ENCODE measurements around the gene JPT1.
"Not testable (repeated sequence)": the region's sequence is repeated elsewhere in the genome, so short reads cannot be mapped to it uniquely, and the experiment has no call there.

The JPT1 gene

GRCh38 chr17:75133607-75134347 is 20.5 kb downstream of the JPT1 start:
- H3K4me3 ChIP-seq (ENCODE audit: low read length); H3K27me3 ChIP-seq (ENCODE audit: control insufficient read depth, insufficient read depth, low read length); H3K4me1 ChIP-seq (ENCODE audit: control insufficient read depth, low read depth, low read length); H3K9ac ChIP-seq (ENCODE audit: low read length); H3K9me3 ChIP-seq (ENCODE audit: control insufficient read depth, low read depth, low read length); H3K27ac ChIP-seq (ENCODE audit: low read length): not testable (repeated sequence)
- H3K36me3 ChIP-seq (ENCODE audit: control insufficient read depth, low read depth, low read length): peaks cover 30% of the 10 kb centered on the region

GRCh38 chr17:75133001-75133400 is 21.3 kb downstream of the JPT1 start:
- Histone ChIP-seq H3K9me3 (ENCODE audit: control insufficient read depth, low read depth, low read length) (no peaks in the 10 kb centered on the region), H3K27me3 (ENCODE audit: control insufficient read depth, insufficient read depth, low read length) (no peaks in the 10 kb centered on the region), H3K27ac (ENCODE audit: low read length) (no peak overlapping the region), H3K36me3 (ENCODE audit: control insufficient read depth, low read depth, low read length) (peaks cover 30% of the 10 kb centered on the region), H3K4me1 (ENCODE audit: control insufficient read depth, low read depth, low read length) (peaks cover 4% of the 10 kb centered on the region), H3K4me3 (ENCODE audit: low read length) (no peak overlapping the region), H3K9ac (ENCODE audit: low read length) (no peak overlapping the region)

- H3K27me3 ChIP-seq (ENCODE audit: control insufficient read depth, insufficient read depth, low read length); H3K4me1 ChIP-seq (ENCODE audit: control insufficient read depth, low read depth, low read length); H3K27ac ChIP-seq (ENCODE audit: low read length); H3K9me3 ChIP-seq (ENCODE audit: control insufficient read depth, low read depth, low read length): not testable (repeated sequence)
- Histone ChIP-seq H3K36me3 (ENCODE audit: control insufficient read depth, low read depth, low read length) (peaks cover 30% of the 10 kb centered on the region), H3K4me3 (ENCODE audit: low read length) (peak overlapping the region; percentile 83), H3K9ac (ENCODE audit: low read length) (peak overlapping the region; percentile 84)
Measured at GRCh38 chr17:75132018-75133000, 22.0 kb downstream of the JPT1 start.

GRCh38 chr17:75131278-75132017 is 22.9 kb downstream of the JPT1 start, which contains the start of gene NT5C:
Gene NT5C, minus strand, starts transcription at chr17:75131742. Its CDS starts 35 bp downstream, at chr17:75131707.
- peaks cover 4% of the 10 kb centered on the region for H3K4me1 ChIP-seq (ENCODE audit: control insufficient read depth, low read depth, low read length)
- peak within 1 kb of the TSS; percentile 83 for H3K4me3 ChIP-seq (ENCODE audit: low read length)
- H3K9ac ChIP-seq (ENCODE audit: low read length): peak within 1 kb of the TSS; percentile 84
- no peaks in the 10 kb centered on the region for H3K9me3 ChIP-seq (ENCODE audit: control insufficient read depth, low read depth, low read length)
- no peaks in the 10 kb centered on the region for H3K27me3 ChIP-seq (ENCODE audit: control insufficient read depth, insufficient read depth, low read length)
- peak within 1 kb of the TSS; percentile 44 for H3K27ac ChIP-seq (ENCODE audit: low read length)
- H3K36me3 ChIP-seq (ENCODE audit: control insufficient read depth, low read depth, low read length): peaks cover 27% of the 10 kb centered on the region

- H3K27ac ChIP-seq (ENCODE audit: low read length): peak overlapping the region; percentile 44
- peak overlapping the region; percentile 84 for H3K9ac ChIP-seq (ENCODE audit: low read length)
Measured at GRCh38 chr17:75130632-75131277, 23.6 kb downstream of the JPT1 start.

GRCh38 chr17:75130059-75130631 is 24.2 kb downstream of the JPT1 start:
- Histone ChIP-seq H3K27me3 (ENCODE audit: control insufficient read depth, insufficient read depth, low read length) (no peaks in the 10 kb centered on the region), H3K27ac (ENCODE audit: low read length) (no peak overlapping the region), H3K4me3 (ENCODE audit: low read length) (peak overlapping the region; percentile 83), H3K9me3 (ENCODE audit: control insufficient read depth, low read depth, low read length) (no peaks in the 10 kb centered on the region), H3K4me1 (ENCODE audit: control insufficient read depth, low read depth, low read length) (peaks cover 4% of the 10 kb centered on the region), H3K9ac (ENCODE audit: low read length) (no peak overlapping the region), H3K36me3 (ENCODE audit: control insufficient read depth, low read depth, low read length) (peaks cover 16% of the 10 kb centered on the region)

More at GRCh38 chr17:75130632-75131277, 23.6 kb downstream of the JPT1 start:
- Histone ChIP-seq H3K9me3 (ENCODE audit: control insufficient read depth, low read depth, low read length) (no peaks in the 10 kb centered on the region), H3K4me3 (ENCODE audit: low read length) (peak overlapping the region; percentile 83), H3K4me1 (ENCODE audit: control insufficient read depth, low read depth, low read length) (peaks cover 4% of the 10 kb centered on the region), H3K27me3 (ENCODE audit: control insufficient read depth, insufficient read depth, low read length) (no peaks in the 10 kb centered on the region), H3K36me3 (ENCODE audit: control insufficient read depth, low read depth, low read length) (peaks cover 22% of the 10 kb centered on the region)

GRCh38 chr17:75129576-75129975 is 24.7 kb downstream of the JPT1 start:
- Histone ChIP-seq H3K4me1 (ENCODE audit: control insufficient read depth, low read depth, low read length) (peaks cover 4% of the 10 kb centered on the region), H3K36me3 (ENCODE audit: control insufficient read depth, low read depth, low read length) (peaks cover 10% of the 10 kb centered on the region), H3K27me3 (ENCODE audit: control insufficient read depth, insufficient read depth, low read length) (no peaks in the 10 kb centered on the region), H3K4me3 (ENCODE audit: low read length) (no peak overlapping the region), H3K9ac (ENCODE audit: low read length) (no peak overlapping the region), H3K27ac (ENCODE audit: low read length) (no peak overlapping the region), H3K9me3 (ENCODE audit: control insufficient read depth, low read depth, low read length) (no peaks in the 10 kb centered on the region)

- no peak overlapping the region for H3K9ac ChIP-seq (ENCODE audit: low read length)
- peaks cover 10% of the 10 kb centered on the region for H3K36me3 ChIP-seq (ENCODE audit: control insufficient read depth, low read depth, low read length)
- H3K4me1 ChIP-seq (ENCODE audit: control insufficient read depth, low read depth, low read length): peaks cover 4% of the 10 kb centered on the region
- H3K4me3 ChIP-seq (ENCODE audit: low read length): no peak overlapping the region
- H3K9me3 ChIP-seq (ENCODE audit: control insufficient read depth, low read depth, low read length): no peaks in the 10 kb centered on the region
- no peaks in the 10 kb centered on the region for H3K27me3 ChIP-seq (ENCODE audit: control insufficient read depth, insufficient read depth, low read length)
- H3K27ac ChIP-seq (ENCODE audit: low read length): no peak overlapping the region
Measured at GRCh38 chr17:75128694-75129505, 25.4 kb downstream of the JPT1 start.

GRCh38 chr17:75127936-75128335 is 26.4 kb downstream of the JPT1 start:
- peaks cover 10% of the 10 kb centered on the region for H3K36me3 ChIP-seq (ENCODE audit: control insufficient read depth, low read depth, low read length)
- H3K27me3 ChIP-seq (ENCODE audit: control insufficient read depth, insufficient read depth, low read length); H3K4me3 ChIP-seq (ENCODE audit: low read length); H3K27ac ChIP-seq (ENCODE audit: low read length); H3K4me1 ChIP-seq (ENCODE audit: control insufficient read depth, low read depth, low read length); H3K9ac ChIP-seq (ENCODE audit: low read length); H3K9me3 ChIP-seq (ENCODE audit: control insufficient read depth, low read depth, low read length): not testable (repeated sequence)

- H3K36me3 ChIP-seq (ENCODE audit: control insufficient read depth, low read depth, low read length): peaks cover 10% of the 10 kb centered on the region
- H3K27ac ChIP-seq (ENCODE audit: low read length): no peak overlapping the region
- H3K27me3 ChIP-seq (ENCODE audit: control insufficient read depth, insufficient read depth, low read length): no peaks in the 10 kb centered on the region
- no peak overlapping the region for H3K4me3 ChIP-seq (ENCODE audit: low read length)
- H3K9me3 ChIP-seq (ENCODE audit: control insufficient read depth, low read depth, low read length): no peaks in the 10 kb centered on the region
- no peak overlapping the region for H3K9ac ChIP-seq (ENCODE audit: low read length)
- H3K4me1 ChIP-seq (ENCODE audit: control insufficient read depth, low read depth, low read length): peaks cover 4% of the 10 kb centered on the region
Measured at GRCh38 chr17:75126954-75127353, 27.4 kb downstream of the JPT1 start.
